CD4-positive, alpha-beta T cell treated with Interleukin-10 for 1 hour (primary cell): ENCODE results near the gene B9D1.
"Not testable (repeated sequence)": the region's sequence is repeated elsewhere in the genome, so short reads cannot be mapped to it uniquely, and the experiment has no call there.

Source experiments
- DNase-seq: peaks from one replicate; pipeline ENCODE4 v3.0.0-alpha.2; 2020

Gene B9D1

GRCh38 chr17:19353401-19353800 is 9.1 kb downstream of the B9D1 start:
- not testable (repeated sequence) for DNase-seq

- no peak for DNase-seq
These were observed 13.7 kb downstream of the B9D1 start for GRCh38 chr17:19348806-19349205.

- no peak for DNase-seq
These were observed 14.4 kb downstream of the B9D1 start for GRCh38 chr17:19348081-19348650.

- DNase-seq: no peak
These were observed 15.0 kb downstream of the B9D1 start for GRCh38 chr17:19347323-19348080.

- DNase-seq: no peak
These were observed 15.9 kb downstream of the B9D1 start for GRCh38 chr17:19346351-19347255.

GRCh38 chr17:19345486-19346350 is 16.8 kb downstream of the B9D1 start:
- DNase-seq: no peak

GRCh38 chr17:19345067-19345460 is 17.5 kb downstream of the B9D1 start:
- DNase-seq: no peak

GRCh38 chr17:19344311-19345066 is 18.0 kb downstream of the B9D1 start:
- no peak for DNase-seq

GRCh38 chr17:19343671-19344151 is 18.8 kb downstream of the B9D1 start:
- no peak for DNase-seq

- no peak for DNase-seq
These were observed 19.3 kb downstream of the B9D1 start for GRCh38 chr17:19343256-19343630.

- DNase-seq: no peak
These were observed 19.8 kb downstream of the B9D1 start for GRCh38 chr17:19342611-19343255.

- no peak for DNase-seq
These were observed 20.6 kb downstream of the B9D1 start for GRCh38 chr17:19341641-19342610.

GRCh38 chr17:19341211-19341631 is 21.3 kb downstream of the B9D1 start:
- DNase-seq: no peak

GRCh38 chr17:19339341-19339815 is 23.1 kb downstream of the B9D1 start:
- no peak for DNase-seq

GRCh38 chr17:19338031-19338990 is 24.2 kb downstream of the B9D1 start:
- peak; percentile 68 for DNase-seq

- DNase-seq: no peak
These were observed 24.9 kb downstream of the B9D1 start for GRCh38 chr17:19337712-19338023.

GRCh38 chr17:19336938-19337711 is 25.4 kb downstream of the B9D1 start:
- no peak for DNase-seq
